ENCODE measurements around the gene P2RX6. TPM values are rescaled to one million over a fixed set of nuclear protein-coding genes. Genes with fewer than 3 reads are reported as not detected.
"Not testable (repeated sequence)": the region's sequence is repeated elsewhere in the genome, so short reads cannot be mapped to it uniquely, and the experiment has no call there.

P2RX6 gene
- total RNA-seq, 6 donors from 2014 or later: 0.39 to 22.0 (median 0.65) TPM

DNA sequence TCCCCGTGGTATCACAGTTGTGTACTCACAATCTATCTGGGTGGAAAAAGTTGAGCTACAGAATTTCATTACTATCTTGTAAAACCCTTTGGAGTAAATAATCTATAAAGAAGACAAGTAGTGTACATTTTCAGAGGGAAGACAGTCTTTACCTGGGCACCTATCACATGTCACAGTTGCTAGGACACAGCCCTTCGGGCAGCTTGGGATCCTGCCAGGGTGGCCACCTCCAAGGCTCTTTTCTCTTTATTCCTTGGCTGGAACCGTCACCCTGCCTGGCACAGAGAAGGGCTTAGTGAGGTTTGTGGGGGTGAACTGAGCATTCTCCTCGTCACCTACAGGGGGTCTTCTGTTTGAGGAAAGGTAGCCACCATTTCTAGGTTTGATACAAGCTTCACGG lies 54.4 kb downstream of the P2RX6 start:
- Histone ChIP-seq H3K4me1 (no peaks in the 10 kb centered on the region), H3K9me3 (no peaks in the 10 kb centered on the region), H3K27ac (no peak overlapping the region), H3K36me3 (no peaks in the 10 kb centered on the region), H3K27me3 (no peaks in the 10 kb centered on the region), H3K4me3 (no peak overlapping the region)
- ATAC-seq (ENCODE audit: low FRiP score in 2 of 2): no peak
- DNase-seq: no peak
- no peak for TF ChIP-seq EP300 (IDR thresholded peaks at IDR 0.05)
- 60 to 61% methylated on average over 5 of the region's 5 CpGs for WGBS, 2 donors

DNA sequence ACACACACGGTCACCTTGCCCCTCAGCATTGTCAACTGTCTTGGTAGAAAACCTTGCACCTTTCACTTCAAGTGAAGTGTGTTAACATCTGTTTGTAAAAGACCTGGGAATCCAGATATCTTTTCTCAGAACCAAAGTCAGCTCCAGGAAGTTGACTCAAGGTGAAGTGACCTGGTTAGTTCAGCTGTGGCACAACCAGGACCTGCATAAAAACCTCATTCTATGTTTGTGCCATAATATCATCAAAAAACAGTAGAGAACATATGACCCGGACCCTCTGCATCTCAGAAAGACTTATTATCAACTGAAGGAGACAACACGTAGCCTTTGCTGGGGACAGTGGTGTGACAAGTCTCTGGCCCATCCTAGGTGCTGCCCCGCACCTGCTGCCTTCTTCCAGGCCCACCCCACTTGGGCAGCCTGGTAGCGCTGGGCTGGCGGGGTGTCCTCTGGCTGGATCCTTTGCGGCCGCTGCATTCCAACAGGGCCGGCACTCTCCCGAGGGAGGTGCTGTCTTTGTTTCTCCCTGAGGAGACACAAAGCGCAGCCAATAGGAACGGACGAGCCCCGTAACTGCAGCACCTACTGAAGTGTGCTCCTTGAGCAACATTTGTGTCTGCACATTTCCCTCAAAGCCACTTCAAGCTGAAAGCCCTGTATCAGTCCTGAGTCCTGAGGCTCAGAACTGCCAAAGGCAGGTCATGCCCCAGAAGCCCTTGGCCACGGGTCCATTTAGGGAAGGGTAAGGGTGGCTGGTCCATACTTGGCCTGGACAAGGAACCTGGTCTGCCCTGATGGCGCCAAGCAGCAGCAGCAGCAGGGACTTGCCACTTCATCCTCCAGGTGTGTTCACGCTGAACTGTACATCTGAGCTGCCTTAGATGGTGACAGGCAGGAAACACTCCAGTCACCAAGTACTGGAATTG lies 56.0 kb downstream of the P2RX6 start:
- Histone ChIP-seq H3K27ac (no peak overlapping the region), H3K27me3 (no peaks in the 10 kb centered on the region), H3K4me1 (no peaks in the 10 kb centered on the region), H3K4me3 (no peak overlapping the region), H3K9me3 (no peaks in the 10 kb centered on the region), H3K36me3 (no peaks in the 10 kb centered on the region)
- TF ChIP-seq CTCF (IDR thresholded peaks at IDR 0.05): no peak
- ATAC-seq (ENCODE audit: low FRiP score in 2 of 2) (no peak), DNase-seq (peak in 1 of 2 donors; percentile 47)
- WGBS, 2 donors: 74 to 92% methylated on average over 4 to 17 of the region's 17 CpGs

DNA sequence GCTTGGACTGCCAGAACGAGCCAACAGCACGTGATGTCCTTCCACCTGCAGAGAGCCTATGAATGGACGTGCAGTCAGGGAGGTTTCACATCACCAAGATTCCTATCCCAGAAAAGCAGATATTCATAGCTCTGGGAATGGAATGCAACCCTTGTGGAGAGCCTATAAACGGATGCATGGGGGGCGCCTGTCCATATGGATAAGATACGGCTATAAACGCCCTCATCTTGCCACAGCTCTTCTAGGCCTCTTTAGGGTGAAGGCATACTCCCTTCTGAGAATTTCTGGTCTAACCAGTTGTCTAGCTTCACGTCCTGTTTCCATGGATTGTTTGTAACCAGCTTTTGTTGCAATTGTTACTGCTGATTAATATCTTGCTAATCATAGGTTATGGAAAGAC lies 56.8 kb downstream of the P2RX6 start:
- not testable (repeated sequence) for ATAC-seq (ENCODE audit: low FRiP score in 2 of 2); H3K9me3 ChIP-seq; H3K4me1 ChIP-seq; H3K36me3 ChIP-seq; H3K27ac ChIP-seq; DNase-seq; H3K4me3 ChIP-seq; H3K27me3 ChIP-seq
- WGBS, 2 donors: 75 to 81% methylated on average over 8 of the region's 8 CpGs

GRCh38 chr22:21073023-21073422 lies 58.1 kb downstream of the P2RX6 start:
- Histone ChIP-seq H3K4me3 (no peak overlapping the region), H3K9me3 (no peaks in the 10 kb centered on the region), H3K4me1 (no peaks in the 10 kb centered on the region), H3K27me3 (no peaks in the 10 kb centered on the region), H3K36me3 (no peaks in the 10 kb centered on the region), H3K27ac (no peak overlapping the region)
- TF ChIP-seq EP300 (IDR thresholded peaks at IDR 0.05) (no peak), CTCF (IDR thresholded peaks at IDR 0.05) (no peak), POLR2A (IDR thresholded peaks at IDR 0.05) (no peak), POLR2AphosphoS5 (IDR thresholded peaks at IDR 0.05) (no peak)
- WGBS, 2 donors: 86 to 90% methylated on average over 3 of the region's 3 CpGs
- DNase-seq: no peak
- no peak for ATAC-seq (ENCODE audit: low FRiP score in 2 of 2)

DNA sequence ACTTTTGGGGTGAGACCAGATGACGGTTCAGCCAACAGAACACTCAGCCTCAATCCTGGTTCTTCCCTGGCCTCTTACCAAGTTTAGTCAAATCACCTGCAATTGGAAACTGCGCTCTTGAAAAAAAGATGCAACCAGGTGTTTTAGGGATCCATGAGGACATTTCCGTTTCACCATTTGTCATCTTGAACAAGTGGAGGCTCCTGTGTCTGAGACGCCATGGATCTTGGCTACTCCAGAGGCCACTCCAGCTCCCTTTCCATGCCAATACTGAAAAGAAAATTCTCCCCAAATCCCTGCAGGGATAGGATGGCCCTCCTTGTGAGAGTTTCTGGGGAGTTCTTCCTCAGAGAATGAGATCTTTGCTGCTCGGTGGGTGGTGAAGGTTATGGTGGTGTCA lies 58.5 kb downstream of the P2RX6 start:
- 93 to 96% methylated on average over 5 of the region's 5 CpGs for WGBS, 2 donors
- DNase-seq (no peak), ATAC-seq (ENCODE audit: low FRiP score in 2 of 2) (no peak)
- Histone ChIP-seq H3K36me3 (no peaks in the 10 kb centered on the region), H3K4me3 (no peak overlapping the region), H3K4me1 (no peaks in the 10 kb centered on the region), H3K9me3 (no peaks in the 10 kb centered on the region), H3K27ac (no peak overlapping the region), H3K27me3 (no peaks in the 10 kb centered on the region)
- TF ChIP-seq POLR2A (IDR thresholded peaks at IDR 0.05) (no peak), EP300 (IDR thresholded peaks at IDR 0.05) (no peak), POLR2AphosphoS5 (IDR thresholded peaks at IDR 0.05) (no peak)

DNA sequence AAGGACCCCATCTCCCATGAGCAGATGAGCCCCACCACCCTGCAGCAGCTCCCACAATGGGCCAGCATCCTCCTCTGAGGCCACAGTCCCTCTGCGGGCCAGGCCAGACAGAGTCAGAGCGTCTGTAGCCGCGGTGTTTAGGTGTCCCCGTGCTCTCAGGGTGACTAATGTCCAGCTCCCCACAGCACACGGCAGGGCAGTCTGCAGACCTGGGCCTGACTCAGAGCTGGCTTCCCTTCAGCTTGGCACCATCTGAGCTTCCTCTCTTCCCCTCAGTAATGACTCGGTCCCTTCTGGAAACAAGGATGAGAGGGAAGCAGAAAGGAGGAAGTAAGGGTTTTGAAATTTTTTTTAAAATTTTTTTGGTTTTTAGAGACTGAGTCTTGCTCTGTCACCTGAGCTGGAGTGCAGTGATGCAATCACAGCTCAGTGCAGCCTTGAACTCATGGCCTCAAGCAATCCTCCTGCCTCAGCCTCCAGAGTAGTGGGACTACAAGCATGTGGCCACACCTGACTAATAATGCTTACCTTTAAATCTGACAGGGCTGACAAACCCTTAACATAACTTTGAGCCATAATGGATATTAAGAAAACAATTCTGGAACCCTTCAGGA lies 59.2 kb downstream of the P2RX6 start:
- Histone ChIP-seq H3K27me3 (no peaks in the 10 kb centered on the region), H3K4me1 (no peaks in the 10 kb centered on the region), H3K9me3 (no peaks in the 10 kb centered on the region), H3K27ac (no peak overlapping the region), H3K4me3 (no peak overlapping the region), H3K36me3 (no peaks in the 10 kb centered on the region)
- ATAC-seq (ENCODE audit: low FRiP score in 2 of 2) (peak in 1 of 2 donors; percentile 54), DNase-seq (peak; percentile 30 to 32)
- no peak for TF ChIP-seq EP300 (IDR thresholded peaks at IDR 0.05)
- TF ChIP-seq POLR2AphosphoS5 (IDR thresholded peaks at IDR 0.05): no peak
- no peak for TF ChIP-seq POLR2A (IDR thresholded peaks at IDR 0.05)
- TF ChIP-seq CTCF (IDR thresholded peaks at IDR 0.05): no peak
- 58 to 59% methylated on average over 6 to 7 of the region's 7 CpGs for WGBS, 2 donors
